NB4 (cell line): ENCODE data around the gene MYL6.

Source experiments
- DNase-seq: peaks from one replicate; pipeline ENCODE4 v3.0.0; 2010; ENCODE audit warnings: low read depth
- H3K4me3 ChIP-seq: one replicate; pipeline ENCODE4 v1.5.1; 2011; ENCODE audit warnings: mild to moderate bottlenecking, low read depth, low read length, moderate library complexity
- CTCF ChIP-seq: IDR thresholded peaks from one replicate; pipeline ENCODE4 v1.5.1; 2012; ENCODE audit warnings: low read depth, low read length
- MYC ChIP-seq: IDR thresholded peaks from 2 replicates; pipeline ENCODE4 v1.6.1; 2011; ENCODE audit warnings: low read depth, low read length
- POLR2A ChIP-seq: IDR thresholded peaks from 2 replicates; pipeline ENCODE4 v1.6.1; 2011; ENCODE audit warnings: mild to moderate bottlenecking; ENCODE audit not compliant: insufficient read length; ENCODE audit errors: extremely low read depth
- TF ChIP-seq, protein P1 (sequence below): IDR thresholded peaks from 2 replicates; pipeline ENCODE4 v1.6.1; 2011; ENCODE audit warnings: low read depth, low read length

The MYL6 gene

GRCh38 chr12:56161690-56162351 lies 3.7 kb downstream of the MYL6 start:
- TF ChIP-seq POLR2A (no peak), CTCF (no peak), MYC (no peak)
- TF ChIP-seq, protein P1, sequence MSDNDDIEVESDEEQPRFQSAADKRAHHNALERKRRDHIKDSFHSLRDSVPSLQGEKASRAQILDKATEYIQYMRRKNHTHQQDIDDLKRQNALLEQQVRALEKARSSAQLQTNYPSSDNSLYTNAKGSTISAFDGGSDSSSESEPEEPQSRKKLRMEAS, result no peak
- no peak overlapping the region for H3K4me3 ChIP-seq
- DNase-seq, result no peak

DNA sequence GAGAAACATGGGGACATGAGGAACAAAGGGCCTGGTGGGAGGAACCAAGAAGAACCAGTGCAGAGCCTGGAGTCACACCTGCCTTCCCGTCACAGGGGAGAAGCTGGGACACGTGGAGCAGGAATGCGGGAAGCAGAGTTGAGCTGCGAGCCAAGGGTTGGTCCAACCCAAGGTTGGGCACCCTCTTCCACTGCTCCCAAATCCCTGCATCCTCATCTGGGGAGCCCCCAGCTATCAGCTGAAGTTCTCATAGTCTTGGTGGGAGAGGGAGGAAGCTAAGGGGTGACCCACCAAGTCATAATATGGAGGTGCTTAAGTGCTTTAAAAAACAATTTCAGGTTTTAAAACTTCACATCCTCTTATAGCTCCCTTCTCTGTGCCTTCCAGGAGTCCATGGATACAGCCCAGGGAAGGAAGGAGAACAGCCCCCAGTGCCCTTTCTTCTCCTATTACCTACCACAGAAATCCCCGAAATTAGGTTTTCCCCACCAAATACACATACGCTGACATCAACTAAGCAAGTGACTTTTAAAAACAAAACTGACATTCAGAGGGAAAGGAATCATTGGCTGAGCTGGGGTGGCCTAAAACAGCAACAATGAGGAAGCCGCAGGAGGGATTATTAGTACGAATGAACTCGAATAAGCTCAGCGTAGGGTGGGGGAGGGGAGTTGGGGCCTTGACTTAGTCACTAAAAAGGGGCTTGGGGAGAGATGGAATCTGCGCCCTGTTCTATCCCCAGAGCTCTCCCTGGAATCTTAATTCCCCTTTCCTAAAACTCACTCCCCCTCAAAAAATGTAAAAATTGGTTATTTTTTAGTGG lies 4.5 kb downstream of the MYL6 start:
- no peak for DNase-seq
- H3K4me3 ChIP-seq, result no peak overlapping the region
- TF ChIP-seq CTCF (no peak), MYC (no peak), POLR2A (no peak)
- TF ChIP-seq, protein P1, result no peak

DNA sequence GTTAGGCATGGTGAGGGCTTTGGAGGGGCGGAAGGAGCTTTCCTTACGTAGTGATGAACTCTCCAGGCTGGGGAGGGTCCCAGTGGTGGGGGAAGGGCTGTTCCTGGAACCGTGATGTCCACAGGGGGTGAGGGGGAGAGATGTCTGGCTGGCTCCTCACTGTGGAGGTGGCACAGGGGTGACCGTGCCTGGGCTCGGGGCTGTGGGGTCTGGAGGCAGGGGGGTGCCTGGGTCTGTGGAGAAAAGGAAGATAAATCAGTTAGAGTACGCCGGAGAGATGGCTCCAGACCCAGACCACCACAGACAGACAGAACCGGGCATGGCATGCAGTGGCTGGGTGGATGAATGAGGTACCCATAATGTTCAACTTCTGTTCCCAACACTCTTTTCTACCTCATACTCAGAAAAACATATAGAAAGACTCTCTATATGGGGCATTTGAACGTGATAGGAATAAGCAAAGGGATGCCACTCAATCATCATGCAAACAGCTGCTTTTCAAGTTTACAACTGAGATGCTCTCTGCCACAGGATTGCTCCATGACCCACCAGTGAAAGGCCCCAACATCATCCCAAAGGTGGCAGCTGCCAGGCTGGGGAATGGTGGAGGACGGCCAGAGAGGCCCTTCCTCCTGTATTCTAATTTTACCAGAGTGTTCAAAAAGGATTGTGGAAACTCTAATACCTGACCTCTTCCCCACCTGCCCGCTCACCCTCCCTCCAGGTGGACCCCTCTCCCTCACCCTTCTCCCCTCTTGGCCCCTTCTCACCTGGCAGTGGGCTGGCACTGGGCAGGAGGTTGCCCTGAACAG lies 5.6 kb downstream of the MYL6 start:
- no peak for DNase-seq
- no peak for TF ChIP-seq MYC
- TF ChIP-seq CTCF, result no peak
- TF ChIP-seq, protein P1, result no peak
- no peak for TF ChIP-seq POLR2A

GRCh38 chr12:56164345-56164729 lies 6.2 kb downstream of the MYL6 start:
- DNase-seq, result no peak
- no peak overlapping the region for H3K4me3 ChIP-seq

More for the DNA sequence above, 5.6 kb downstream of the MYL6 start:
- H3K4me3 ChIP-seq, result no peak overlapping the region

More at GRCh38 chr12:56164345-56164729, 6.2 kb downstream of the MYL6 start:
- TF ChIP-seq, protein P1, result no peak
- TF ChIP-seq CTCF, result no peak
- TF ChIP-seq MYC, result no peak
- TF ChIP-seq POLR2A, result no peak
